ENCODE results near the gene POLR2B.

DNA sequence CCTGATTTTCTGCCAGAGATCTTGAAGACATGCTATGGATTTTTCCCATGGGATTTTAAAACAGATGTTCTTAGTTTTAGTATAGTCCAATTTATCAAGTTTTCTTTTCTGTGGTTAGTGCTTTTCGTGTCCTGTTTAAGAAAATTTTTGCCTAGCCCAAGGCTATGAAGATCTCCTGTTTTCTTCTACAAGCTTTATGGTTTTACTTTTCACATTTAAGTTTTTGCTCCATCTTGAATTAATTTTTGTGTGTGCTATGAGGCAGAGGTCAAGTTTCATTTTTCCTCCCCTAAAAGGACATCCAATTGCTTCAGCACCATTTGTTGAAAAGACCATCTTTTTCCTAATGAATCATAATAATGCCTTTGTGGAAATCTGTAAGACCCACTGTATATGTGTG, 65.6 kb downstream of the POLR2B start:
- TF ChIP-seq, protein P1, sequence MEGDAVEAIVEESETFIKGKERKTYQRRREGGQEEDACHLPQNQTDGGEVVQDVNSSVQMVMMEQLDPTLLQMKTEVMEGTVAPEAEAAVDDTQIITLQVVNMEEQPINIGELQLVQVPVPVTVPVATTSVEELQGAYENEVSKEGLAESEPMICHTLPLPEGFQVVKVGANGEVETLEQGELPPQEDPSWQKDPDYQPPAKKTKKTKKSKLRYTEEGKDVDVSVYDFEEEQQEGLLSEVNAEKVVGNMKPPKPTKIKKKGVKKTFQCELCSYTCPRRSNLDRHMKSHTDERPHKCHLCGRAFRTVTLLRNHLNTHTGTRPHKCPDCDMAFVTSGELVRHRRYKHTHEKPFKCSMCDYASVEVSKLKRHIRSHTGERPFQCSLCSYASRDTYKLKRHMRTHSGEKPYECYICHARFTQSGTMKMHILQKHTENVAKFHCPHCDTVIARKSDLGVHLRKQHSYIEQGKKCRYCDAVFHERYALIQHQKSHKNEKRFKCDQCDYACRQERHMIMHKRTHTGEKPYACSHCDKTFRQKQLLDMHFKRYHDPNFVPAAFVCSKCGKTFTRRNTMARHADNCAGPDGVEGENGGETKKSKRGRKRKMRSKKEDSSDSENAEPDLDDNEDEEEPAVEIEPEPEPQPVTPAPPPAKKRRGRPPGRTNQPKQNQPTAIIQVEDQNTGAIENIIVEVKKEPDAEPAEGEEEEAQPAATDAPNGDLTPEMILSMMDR (IDR thresholded peaks at IDR 0.05 in 2 of 3, conservative IDR thresholded peaks at IDR 0.05 in 1 of 3; ENCODE audit: borderline replicate concordance in 1 of 3, insufficient read depth in 1 of 3, low read depth in 2 of 3, low read length in 2 of 3): no peak
- TF ChIP-seq, protein P2, sequence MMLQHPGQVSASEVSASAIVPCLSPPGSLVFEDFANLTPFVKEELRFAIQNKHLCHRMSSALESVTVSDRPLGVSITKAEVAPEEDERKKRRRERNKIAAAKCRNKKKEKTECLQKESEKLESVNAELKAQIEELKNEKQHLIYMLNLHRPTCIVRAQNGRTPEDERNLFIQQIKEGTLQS (IDR thresholded peaks at IDR 0.05): no peak
- TF ChIP-seq TCF7L2 (IDR thresholded peaks at IDR 0.05; ENCODE audit: borderline replicate concordance, extremely low read depth, insufficient read depth, insufficient read length) (no peak), POLR2AphosphoS5 (IDR thresholded peaks at IDR 0.05; ENCODE audit: low read depth, low read length) (no peak), POLR2A (IDR thresholded peaks at IDR 0.05; ENCODE audit: borderline replicate concordance, extremely low read depth, insufficient read depth, insufficient read length) (no peak)
- TF ChIP-seq, protein P3, sequence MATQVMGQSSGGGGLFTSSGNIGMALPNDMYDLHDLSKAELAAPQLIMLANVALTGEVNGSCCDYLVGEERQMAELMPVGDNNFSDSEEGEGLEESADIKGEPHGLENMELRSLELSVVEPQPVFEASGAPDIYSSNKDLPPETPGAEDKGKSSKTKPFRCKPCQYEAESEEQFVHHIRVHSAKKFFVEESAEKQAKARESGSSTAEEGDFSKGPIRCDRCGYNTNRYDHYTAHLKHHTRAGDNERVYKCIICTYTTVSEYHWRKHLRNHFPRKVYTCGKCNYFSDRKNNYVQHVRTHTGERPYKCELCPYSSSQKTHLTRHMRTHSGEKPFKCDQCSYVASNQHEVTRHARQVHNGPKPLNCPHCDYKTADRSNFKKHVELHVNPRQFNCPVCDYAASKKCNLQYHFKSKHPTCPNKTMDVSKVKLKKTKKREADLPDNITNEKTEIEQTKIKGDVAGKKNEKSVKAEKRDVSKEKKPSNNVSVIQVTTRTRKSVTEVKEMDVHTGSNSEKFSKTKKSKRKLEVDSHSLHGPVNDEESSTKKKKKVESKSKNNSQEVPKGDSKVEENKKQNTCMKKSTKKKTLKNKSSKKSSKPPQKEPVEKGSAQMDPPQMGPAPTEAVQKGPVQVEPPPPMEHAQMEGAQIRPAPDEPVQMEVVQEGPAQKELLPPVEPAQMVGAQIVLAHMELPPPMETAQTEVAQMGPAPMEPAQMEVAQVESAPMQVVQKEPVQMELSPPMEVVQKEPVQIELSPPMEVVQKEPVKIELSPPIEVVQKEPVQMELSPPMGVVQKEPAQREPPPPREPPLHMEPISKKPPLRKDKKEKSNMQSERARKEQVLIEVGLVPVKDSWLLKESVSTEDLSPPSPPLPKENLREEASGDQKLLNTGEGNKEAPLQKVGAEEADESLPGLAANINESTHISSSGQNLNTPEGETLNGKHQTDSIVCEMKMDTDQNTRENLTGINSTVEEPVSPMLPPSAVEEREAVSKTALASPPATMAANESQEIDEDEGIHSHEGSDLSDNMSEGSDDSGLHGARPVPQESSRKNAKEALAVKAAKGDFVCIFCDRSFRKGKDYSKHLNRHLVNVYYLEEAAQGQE (IDR thresholded peaks at IDR 0.05; ENCODE audit: low read depth): no peak
